HCT116 (cell line): ENCODE results near the gene STXBP5L. TPM values are rescaled to one million over a fixed set of nuclear protein-coding genes. Genes with fewer than 3 reads are reported as not detected.

Source experiments
- ATAC-seq: fragments of 200-7000 bp; cut with Tn5 transposase; 2 replicates; pipeline ENCODE4 v1.9.1; 2020; ENCODE audit warnings: mild to moderate bottlenecking, moderate library complexity
- BruUV-seq: library from RNA; stranded (reverse); fragments of 400-500 nt; replicated peaks from 2 replicates; lab custom pipeline; 2021; lab: Mats Ljungman, UMichigan
- CTCF ChIA-PET: fragments of 300-600 bp; sonication (Branson Sonifier 250); formaldehyde crosslinking; loops from one replicate; lab custom pipeline; 2021; ENCODE audit warnings: antibody characterized with exemption; lab: Charles Lee
- POLR2A ChIA-PET: fragments of 300-600, 350-600 bp; sonication (Branson Sonifier 250); formaldehyde crosslinking; loops from one replicate; lab custom pipeline; 2021; ENCODE audit warnings: antibody characterized with exemption; lab: Charles Lee
- RAD21 ChIA-PET, 2 experiments: fragments of 300-600 bp; sonication (Branson Sonifier 250); formaldehyde crosslinking; loops; one replicate each; lab custom pipeline; 2023; ENCODE audit warnings: low total read pairs in 2 of 2; ENCODE audit not compliant: uncharacterized antibody in 2 of 2, unreplicated experiment in 2 of 2, low non-redundant PET in 1 of 2; lab: Charles Lee
- DNase-seq: peaks from one replicate; pipeline ENCODE4 v3.0.0-alpha.2; 2010; ENCODE audit warnings: low read depth, low spot score
- H2AFZ ChIP-seq: fragments of 200-600 bp; shearing (Covaris generic), sonication (generic); 2 replicates; pipeline ENCODE4 v1.6.1; 2017; ENCODE audit warnings: low read depth, mixed run types, mixed read lengths, antibody characterized with exemption, low read length; ENCODE audit not compliant: poor library complexity, severe bottlenecking
- H3K27ac ChIP-seq: 2 replicates; pipeline ENCODE4 v1.5.1; 2012; ENCODE audit warnings: low read depth, low read length
- H3K27me3 ChIP-seq: fragments of 200-600 bp; sonication (generic); 2 replicates; pipeline ENCODE4 v1.6.1; 2016; ENCODE audit warnings: mixed run types, low read length, mixed read lengths; ENCODE audit not compliant: insufficient read depth
- H3K36me3 ChIP-seq, 2 experiments: fragments of 200-500 bp in 1 of 2; fragments of 200-600 bp in 1 of 2; sonication (Bioruptor generic) in 1 of 2; sonication (generic) in 1 of 2; 2 replicates each; pipeline versions ENCODE4 v1.5.1 to v1.6.1; 2014 to 2016; ENCODE audit warnings: low read length in 2 of 2, inconsistent platforms in 1 of 2, mixed read lengths in 1 of 2, mixed run types in 1 of 2; ENCODE audit not compliant: insufficient read depth in 2 of 2, control insufficient read depth in 1 of 2
- H3K4me1 ChIP-seq, 2 experiments: fragments of 200-600 bp in 1 of 2; sonication (generic) in 1 of 2; 2 replicates each; pipeline versions ENCODE4 v1.5.1 to v1.6.1; 2012 to 2017; ENCODE audit warnings: low read length in 2 of 2, inconsistent platforms in 1 of 2, mild to moderate bottlenecking in 1 of 2, mixed read lengths in 1 of 2, mixed run types in 1 of 2, moderate library complexity in 1 of 2; ENCODE audit not compliant: insufficient read depth in 2 of 2, control insufficient read depth in 1 of 2
- H3K4me2 ChIP-seq: fragments of 200-600 bp; sonication (generic); 2 replicates; pipeline ENCODE4 v1.6.1; 2017; ENCODE audit warnings: mixed run types, low read length, mixed read lengths
- H3K4me3 ChIP-seq, 2 experiments: fragments of 200-600 bp in 1 of 2; sonication (generic) in 1 of 2; replicated peaks in 1 of 2; 2 replicates each; pipeline ENCODE4 v1.5.1; 2011 to 2016; ENCODE audit warnings: low read length in 2 of 2, control low read depth in 1 of 2, low read depth in 1 of 2, mild to moderate bottlenecking in 1 of 2, mixed read lengths in 1 of 2, mixed run types in 1 of 2
- H3K79me2 ChIP-seq: fragments of 200-600 bp; sonication (generic); 2 replicates; pipeline ENCODE4 v1.6.1; 2017; ENCODE audit warnings: mild to moderate bottlenecking, mixed run types, low read length, moderate library complexity, mixed read lengths; ENCODE audit not compliant: insufficient read depth
- H3K9ac ChIP-seq: fragments of 200-600 bp; sonication (generic); 2 replicates; pipeline ENCODE4 v1.6.1; 2016; ENCODE audit warnings: low read length, mixed read lengths
- H3K9me2 ChIP-seq: fragments of 200-600 bp; sonication (generic), shearing (Covaris generic); 2 replicates; pipeline ENCODE4 v1.6.1; 2017; ENCODE audit warnings: mixed run types, mild to moderate bottlenecking, moderate library complexity; ENCODE audit not compliant: insufficient read depth
- H3K9me3 ChIP-seq, 2 experiments: fragments of 200-500 bp in 1 of 2; fragments of 200-600 bp in 1 of 2; sonication (Bioruptor generic) in 1 of 2; sonication (generic) in 1 of 2; 2 replicates each; pipeline ENCODE4 v1.6.1; 2014 to 2017; ENCODE audit warnings: low read length in 2 of 2, mixed read lengths in 2 of 2, inconsistent platforms in 1 of 2, low read depth in 1 of 2, mild to moderate bottlenecking in 1 of 2, mixed run types in 1 of 2, moderate library complexity in 1 of 2; ENCODE audit not compliant: control insufficient read depth in 1 of 2, insufficient read depth in 1 of 2
- H4K20me1 ChIP-seq: fragments of 200-600 bp; sonication (generic), shearing (Covaris generic); 2 replicates; pipeline ENCODE4 v1.6.1; 2017; ENCODE audit warnings: mixed run types, mild to moderate bottlenecking, moderate library complexity; ENCODE audit not compliant: insufficient read depth
- CBX3 ChIP-seq: IDR thresholded peaks from 2 replicates; pipeline ENCODE4 v1.6.1; 2012; ENCODE audit warnings: low read depth
- CEBPB ChIP-seq: IDR thresholded peaks from 2 replicates; pipeline ENCODE4 v1.6.1; 2012; ENCODE audit warnings: low read depth
- FOSL1 ChIP-seq: IDR thresholded peaks from 2 replicates; pipeline ENCODE4 v1.6.1; 2012; ENCODE audit warnings: low read depth
- JUND ChIP-seq: IDR thresholded peaks from 2 replicates; pipeline ENCODE4 v1.6.1; 2012
- POLR2A ChIP-seq: IDR thresholded peaks from 2 replicates; pipeline ENCODE4 v1.7.0; 2011; ENCODE audit warnings: borderline replicate concordance; ENCODE audit not compliant: insufficient read depth, insufficient read length; ENCODE audit errors: extremely low read depth
- POLR2AphosphoS5 ChIP-seq: IDR thresholded peaks from 2 replicates; pipeline ENCODE4 v1.6.1; 2011; ENCODE audit warnings: mild to moderate bottlenecking, low read depth, low read length, moderate library complexity
- RAD21 ChIP-seq: IDR thresholded peaks from 2 replicates; pipeline ENCODE4 v1.6.1; 2012; ENCODE audit warnings: low read depth, mild to moderate bottlenecking
- SIN3A ChIP-seq: IDR thresholded peaks from 2 replicates; pipeline ENCODE4 v1.6.1; 2012; ENCODE audit warnings: low read depth
- SP1 ChIP-seq: IDR thresholded peaks from 2 replicates; pipeline ENCODE4 v1.6.1; 2012; ENCODE audit warnings: low read depth
- SRF ChIP-seq: IDR thresholded peaks from 2 replicates; pipeline ENCODE4 v1.6.1; 2012; ENCODE audit warnings: low read depth
- TCF7L2 ChIP-seq: IDR thresholded peaks from 2 replicates; pipeline ENCODE4 v1.7.0; 2011; ENCODE audit warnings: borderline replicate concordance, inconsistent platforms; ENCODE audit not compliant: insufficient read depth, insufficient read length; ENCODE audit errors: extremely low read depth
- YY1 ChIP-seq: IDR thresholded peaks from 2 replicates; pipeline ENCODE4 v1.6.1; 2011; ENCODE audit warnings: low read length, low read depth, moderate library complexity, mild to moderate bottlenecking; ENCODE audit not compliant: insufficient replicate concordance; ENCODE audit errors: extremely low read depth
- intact Hi-C: fragments of 100-400 bp; cut with micrococcal nuclease; formaldehyde crosslinking; loops from 2 replicates; pipeline ENCODE4 v1.10.0; 2022
- total RNA-seq: library from RNA; stranded (reverse); gene quantifications from one replicate; pipeline ENCODE4 v1.2.1, GENCODE V29; 2021; ENCODE audit not compliant: unreplicated experiment
- TF ChIP-seq, protein P1 (sequence below): IDR thresholded peaks from 2 replicates; pipeline ENCODE4 v1.6.1; 2012
- TF ChIP-seq, protein P2 (sequence below): IDR thresholded peaks from 2 replicates; pipeline ENCODE4 v1.6.1; 2012

Gene STXBP5L
- total RNA-seq, 1 experiment from 2014 or later = not detected

- H3K4me3 ChIP-seq = peak overlapping the region; percentile 14 to 42
- TF ChIP-seq POLR2A (peak; percentile 40), TCF7L2 (peak; percentile 90), SP1 (peak; percentile 69), CBX3 (peak; percentile 60; the same call in 1 of the 2 replicates), SRF (no peak), YY1 (no peak), RAD21 (peak; percentile 19; the same call in 1 of the 2 replicates), JUND (peak; percentile 79), POLR2AphosphoS5 (no peak), FOSL1 (peak; percentile 71), SIN3A (no peak; the same call in 1 of the 2 replicates), CEBPB (peak; percentile 30; the same call in 1 of the 2 replicates)
- TF ChIP-seq, protein P1, sequence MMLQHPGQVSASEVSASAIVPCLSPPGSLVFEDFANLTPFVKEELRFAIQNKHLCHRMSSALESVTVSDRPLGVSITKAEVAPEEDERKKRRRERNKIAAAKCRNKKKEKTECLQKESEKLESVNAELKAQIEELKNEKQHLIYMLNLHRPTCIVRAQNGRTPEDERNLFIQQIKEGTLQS = 0 out of 2 replicates have a peak, but pooled peaks have one; percentile 27
- TF ChIP-seq, protein P2, sequence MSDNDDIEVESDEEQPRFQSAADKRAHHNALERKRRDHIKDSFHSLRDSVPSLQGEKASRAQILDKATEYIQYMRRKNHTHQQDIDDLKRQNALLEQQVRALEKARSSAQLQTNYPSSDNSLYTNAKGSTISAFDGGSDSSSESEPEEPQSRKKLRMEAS = no peak
- ATAC-seq = peak; percentile 99
- intact Hi-C loops = no loop called here
- H3K27me3 ChIP-seq = no peaks in the 10 kb centered on the region
- CTCF ChIA-PET = no interaction called here
- peak; percentile 48 for DNase-seq
- no peaks in the 10 kb centered on the region for H4K20me1 ChIP-seq
- peaks cover 10 to 18% of the 10 kb centered on the region in 2 experiments; a peak in 3 of 4 replicates for H3K4me1 ChIP-seq
- peak overlapping the region; percentile 68 for H3K4me2 ChIP-seq
- 0 out of 2 replicates have a peak overlapping the region, but pooled peaks have one; percentile 12 for H3K27ac ChIP-seq
- RAD21 ChIA-PET = no interaction called here
- H3K9me2 ChIP-seq = no peaks in the 10 kb centered on the region
- H3K79me2 ChIP-seq = no peaks in the 10 kb centered on the region
- H3K9ac ChIP-seq = no peak overlapping the region
- peak overlapping the region; percentile 53 for H2AFZ ChIP-seq
- H3K36me3 ChIP-seq = no peaks in the 10 kb centered on the region
- no peaks in the 10 kb centered on the region for H3K9me3 ChIP-seq
- POLR2A ChIA-PET = no interaction called here
- no TSS peak for BruUV-seq
Observed at GRCh38 chr3:121165397-121165837, 257.4 kb downstream of the STXBP5L start.
